ENCODE measurements around the gene GPC6.

GPC6 gene

GRCh38 chr13:94243551-94243950 lies 1016.9 kb downstream of the GPC6 start:
- DNase-seq (ENCODE audit: low read depth in 2 of 2) = no peak

- DNase-seq (ENCODE audit: low read depth in 2 of 2) = no peak
Observed at GRCh38 chr13:94246495-94246894, 1019.9 kb downstream of the GPC6 start.

- no peak for DNase-seq (ENCODE audit: low read depth in 2 of 2)
Observed at GRCh38 chr13:94247890-94248289, 1021.3 kb downstream of the GPC6 start.

GRCh38 chr13:94248454-94249228 lies 1022.0 kb downstream of the GPC6 start:
- no peak for DNase-seq (ENCODE audit: low read depth in 2 of 2)

- DNase-seq (ENCODE audit: low read depth in 2 of 2) = no peak
Observed at GRCh38 chr13:94249512-94249911, 1022.9 kb downstream of the GPC6 start.

GRCh38 chr13:94251831-94252608 lies 1025.4 kb downstream of the GPC6 start:
- no peak for DNase-seq (ENCODE audit: low read depth in 2 of 2)

- DNase-seq (ENCODE audit: low read depth in 2 of 2) = no peak
Observed at GRCh38 chr13:94254737-94255136, 1028.1 kb downstream of the GPC6 start.

GRCh38 chr13:94256721-94257120 lies 1030.1 kb downstream of the GPC6 start:
- no peak for DNase-seq (ENCODE audit: low read depth in 2 of 2)

- no peak for DNase-seq (ENCODE audit: low read depth in 2 of 2)
Observed at GRCh38 chr13:94259984-94260383, 1033.4 kb downstream of the GPC6 start.

GRCh38 chr13:94261163-94261562 lies 1034.6 kb downstream of the GPC6 start:
- DNase-seq (ENCODE audit: low read depth in 2 of 2) = no peak

- DNase-seq (ENCODE audit: low read depth in 2 of 2) = no peak
Observed at GRCh38 chr13:94263038-94263437, 1036.4 kb downstream of the GPC6 start.

GRCh38 chr13:94267581-94268366 lies 1041.2 kb downstream of the GPC6 start:
- DNase-seq (ENCODE audit: low read depth in 2 of 2) = no peak

GRCh38 chr13:94268661-94269060 lies 1042.1 kb downstream of the GPC6 start:
- DNase-seq (ENCODE audit: low read depth in 2 of 2) = no peak

- no peak for DNase-seq (ENCODE audit: low read depth in 2 of 2)
Observed at GRCh38 chr13:94269557-94269956, 1043.0 kb downstream of the GPC6 start.

- DNase-seq (ENCODE audit: low read depth in 2 of 2) = no peak
Observed at GRCh38 chr13:94270556-94270955, 1043.9 kb downstream of the GPC6 start.

- DNase-seq (ENCODE audit: low read depth in 2 of 2) = no peak
Observed at GRCh38 chr13:94272038-94272437, 1045.4 kb downstream of the GPC6 start.

GRCh38 chr13:94280349-94280748 lies 1053.7 kb downstream of the GPC6 start:
- DNase-seq (ENCODE audit: low read depth in 2 of 2) = no peak

- DNase-seq (ENCODE audit: low read depth in 2 of 2) = no peak
Observed at GRCh38 chr13:94280845-94281244, 1054.2 kb downstream of the GPC6 start.

GRCh38 chr13:94286581-94286980 lies 1060.0 kb downstream of the GPC6 start:
- no peak for DNase-seq (ENCODE audit: low read depth in 2 of 2)

GRCh38 chr13:94291631-94292322 lies 1065.2 kb downstream of the GPC6 start:
- DNase-seq (ENCODE audit: low read depth in 2 of 2) = no peak

GRCh38 chr13:94292323-94292640 lies 1065.7 kb downstream of the GPC6 start:
- no peak for DNase-seq (ENCODE audit: low read depth in 2 of 2)

GRCh38 chr13:94296471-94296870 lies 1069.9 kb downstream of the GPC6 start:
- DNase-seq (ENCODE audit: low read depth in 2 of 2) = no peak

Data from activated CD4-positive, alpha-beta T cell treated with anti-CD3 and anti-CD28 coated beads for 24 hours (primary cell).